Measurements from ENCODE around the gene UCP3. TPM values are rescaled to one million over a fixed set of nuclear protein-coding genes. Genes with fewer than 3 reads are reported as not detected.
A peak's percentile ranks its signal among the peaks of the same experiment; 100 is the strongest.

Gene UCP3
- total RNA-seq, 1 donor from 2014 or later, result 2.0 TPM

DNA sequence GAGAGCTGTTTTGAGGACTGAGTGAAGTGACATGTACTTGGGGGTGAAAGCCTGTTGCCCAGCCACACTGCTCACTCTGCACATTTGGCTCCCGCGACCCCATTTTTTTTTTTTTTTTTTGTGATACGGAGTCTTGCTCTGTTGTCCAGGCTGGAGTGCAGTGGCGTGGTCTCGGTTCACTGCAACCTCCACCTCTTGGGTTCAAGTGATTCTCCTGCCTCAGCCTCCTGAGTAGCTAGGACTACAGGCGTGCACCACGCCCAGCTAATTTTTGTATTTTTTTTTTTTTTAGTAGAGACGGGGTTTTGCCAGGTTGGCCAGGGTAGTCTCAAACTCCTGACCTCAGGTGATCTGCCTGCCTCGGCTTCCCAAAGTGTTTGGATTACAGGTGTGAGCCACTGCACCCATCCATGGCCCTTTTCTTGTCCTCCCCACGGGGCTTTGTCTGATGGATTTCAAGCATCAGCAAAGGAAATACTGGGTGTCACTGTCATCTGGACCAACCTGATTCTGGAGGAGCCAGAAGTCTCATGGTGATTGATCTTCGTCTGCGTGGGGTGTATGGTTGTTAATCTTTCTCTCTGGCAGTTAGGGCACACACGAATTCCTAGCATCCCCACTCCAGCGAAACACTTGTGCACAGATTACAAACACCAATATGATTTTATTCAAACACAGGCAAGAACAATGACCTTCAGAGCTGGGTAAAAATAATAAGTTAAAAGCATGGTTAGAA lies 3.4 kb upstream of the UCP3 start:
- peak overlapping the region; percentile 12 for H3K27ac Mint-ChIP-seq (ENCODE audit: unreplicated experiment)
- H3K36me3 Mint-ChIP-seq (ENCODE audit: low read depth, unreplicated experiment), result peaks cover 51% of the 10 kb centered on the region

DNA sequence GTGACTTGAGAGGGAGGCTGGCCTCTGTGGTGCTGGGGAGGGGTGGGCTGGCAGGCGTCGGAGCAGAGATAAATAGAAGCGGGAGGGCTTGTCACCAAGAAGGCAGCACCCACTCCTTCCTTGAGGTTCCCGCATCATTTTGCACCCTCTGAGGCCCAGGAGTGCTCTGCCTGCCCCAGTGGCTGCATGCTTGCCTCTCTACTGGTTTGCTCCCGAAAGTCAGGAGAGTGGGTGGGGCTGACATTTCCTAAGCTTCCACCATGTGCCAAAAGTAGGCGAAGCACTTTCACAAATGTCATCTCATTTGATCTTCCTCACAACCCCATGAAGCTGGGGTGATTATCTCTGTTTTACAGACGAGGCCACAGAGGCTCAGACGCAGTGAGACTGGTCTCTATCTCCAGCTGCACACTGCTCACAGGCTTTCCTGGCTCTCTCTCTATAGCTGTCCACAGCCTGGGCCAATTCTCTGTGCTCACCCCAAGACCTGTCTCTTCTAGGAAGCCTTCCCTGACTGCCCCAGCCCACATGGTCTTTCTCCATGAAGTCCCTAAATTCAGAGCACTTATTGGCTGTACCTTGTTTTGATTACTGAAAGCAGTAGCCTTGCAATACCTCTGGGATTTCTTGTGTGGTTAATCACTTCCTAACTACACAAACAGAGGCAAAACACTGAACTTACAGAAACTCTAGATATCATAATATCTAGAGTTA lies 2.6 kb upstream of the UCP3 start:
- no peak overlapping the region for H3K27ac ChIP-seq (ENCODE audit: low read depth, low read length)
- no peak overlapping the region for H3K4me3 Mint-ChIP-seq (ENCODE audit: unreplicated experiment)
- H3K36me3 ChIP-seq (ENCODE audit: insufficient read depth, low read length), result no peaks in the 10 kb centered on the region
- no peaks in the 10 kb centered on the region for H3K27me3 ChIP-seq (ENCODE audit: insufficient read depth, low read length)
- no peaks in the 10 kb centered on the region for H3K4me1 ChIP-seq (ENCODE audit: insufficient read depth, low read length)
- no peaks in the 10 kb centered on the region for H3K9me3 Mint-ChIP-seq (ENCODE audit: unreplicated experiment)
- peaks cover 44% of the 10 kb centered on the region for H3K36me3 Mint-ChIP-seq (ENCODE audit: low read depth, unreplicated experiment)
- H4K20me1 ChIP-seq (ENCODE audit: insufficient read depth, low read length), result no peaks in the 10 kb centered on the region
- FAIRE-seq, result no peak
- no peak for TF ChIP-seq EZH2 (IDR thresholded peaks at IDR 0.05; ENCODE audit: insufficient read depth, low read length)
- TF ChIP-seq, protein P1, sequence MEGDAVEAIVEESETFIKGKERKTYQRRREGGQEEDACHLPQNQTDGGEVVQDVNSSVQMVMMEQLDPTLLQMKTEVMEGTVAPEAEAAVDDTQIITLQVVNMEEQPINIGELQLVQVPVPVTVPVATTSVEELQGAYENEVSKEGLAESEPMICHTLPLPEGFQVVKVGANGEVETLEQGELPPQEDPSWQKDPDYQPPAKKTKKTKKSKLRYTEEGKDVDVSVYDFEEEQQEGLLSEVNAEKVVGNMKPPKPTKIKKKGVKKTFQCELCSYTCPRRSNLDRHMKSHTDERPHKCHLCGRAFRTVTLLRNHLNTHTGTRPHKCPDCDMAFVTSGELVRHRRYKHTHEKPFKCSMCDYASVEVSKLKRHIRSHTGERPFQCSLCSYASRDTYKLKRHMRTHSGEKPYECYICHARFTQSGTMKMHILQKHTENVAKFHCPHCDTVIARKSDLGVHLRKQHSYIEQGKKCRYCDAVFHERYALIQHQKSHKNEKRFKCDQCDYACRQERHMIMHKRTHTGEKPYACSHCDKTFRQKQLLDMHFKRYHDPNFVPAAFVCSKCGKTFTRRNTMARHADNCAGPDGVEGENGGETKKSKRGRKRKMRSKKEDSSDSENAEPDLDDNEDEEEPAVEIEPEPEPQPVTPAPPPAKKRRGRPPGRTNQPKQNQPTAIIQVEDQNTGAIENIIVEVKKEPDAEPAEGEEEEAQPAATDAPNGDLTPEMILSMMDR (IDR thresholded peaks at IDR 0.05; ENCODE audit: insufficient read depth, low read depth, low read length), result no peak
- no peak overlapping the region for H3K4me3 ChIP-seq (ENCODE audit: insufficient read depth, low read depth, low read length)
- H3K9me3 ChIP-seq (ENCODE audit: insufficient read depth, low read depth, low read length), result no peaks in the 10 kb centered on the region
- no peak for DNase-seq (ENCODE audit: low read depth)
- peaks cover 3% of the 10 kb centered on the region for H3K4me1 Mint-ChIP-seq (ENCODE audit: low read depth, unreplicated experiment)
- no peak overlapping the region for H3K4me2 ChIP-seq (ENCODE audit: low read length)
- no peak overlapping the region for H3K27ac Mint-ChIP-seq (ENCODE audit: unreplicated experiment)
- H2AFZ ChIP-seq (ENCODE audit: low read depth, low read length), result no peak overlapping the region
- H3K79me2 ChIP-seq (ENCODE audit: insufficient read depth, low read length), result no peaks in the 10 kb centered on the region
- H3K9ac ChIP-seq (ENCODE audit: low read length), result no peak overlapping the region
- H3K27me3 Mint-ChIP-seq (ENCODE audit: low read depth, unreplicated experiment), result peaks cover 3% of the 10 kb centered on the region

More for the DNA sequence above, 3.4 kb upstream of the UCP3 start:
- no peaks in the 10 kb centered on the region for H3K27me3 ChIP-seq (ENCODE audit: insufficient read depth, low read length)
- no peak for DNase-seq (ENCODE audit: low read depth)
- no peak overlapping the region for H3K9ac ChIP-seq (ENCODE audit: low read length)
- H3K9me3 ChIP-seq (ENCODE audit: insufficient read depth, low read depth, low read length), result no peaks in the 10 kb centered on the region
- FAIRE-seq, result no peak
- TF ChIP-seq, protein P1 (IDR thresholded peaks at IDR 0.05; ENCODE audit: insufficient read depth, low read depth, low read length), result no peak
- TF ChIP-seq EZH2 (IDR thresholded peaks at IDR 0.05; ENCODE audit: insufficient read depth, low read length), result no peak
- H3K4me3 Mint-ChIP-seq (ENCODE audit: unreplicated experiment), result no peak overlapping the region
- H2AFZ ChIP-seq (ENCODE audit: low read depth, low read length), result no peak overlapping the region
- H3K4me1 ChIP-seq (ENCODE audit: insufficient read depth, low read length), result no peaks in the 10 kb centered on the region
- H3K4me3 ChIP-seq (ENCODE audit: insufficient read depth, low read depth, low read length), result no peak overlapping the region
- no peaks in the 10 kb centered on the region for H3K36me3 ChIP-seq (ENCODE audit: insufficient read depth, low read length)
- peaks cover 2% of the 10 kb centered on the region for H3K27me3 Mint-ChIP-seq (ENCODE audit: low read depth, unreplicated experiment)
- H3K9me3 Mint-ChIP-seq (ENCODE audit: unreplicated experiment), result no peaks in the 10 kb centered on the region
- H3K4me1 Mint-ChIP-seq (ENCODE audit: low read depth, unreplicated experiment), result peaks cover 3% of the 10 kb centered on the region
- no peak overlapping the region for H3K27ac ChIP-seq (ENCODE audit: low read depth, low read length)
- no peaks in the 10 kb centered on the region for H3K79me2 ChIP-seq (ENCODE audit: insufficient read depth, low read length)
- H3K4me2 ChIP-seq (ENCODE audit: low read length), result no peak overlapping the region
- no peaks in the 10 kb centered on the region for H4K20me1 ChIP-seq (ENCODE audit: insufficient read depth, low read length)
